HFF-Myc (cell line): ENCODE data around the gene WASHC4.

Source experiments
- DNase-seq: peaks from one replicate; pipeline ENCODE4 v3.0.0-alpha.2; 2011; ENCODE audit warnings: low read depth; ENCODE audit errors: extremely low read depth
- H3K4me3 ChIP-seq: replicated peaks from 2 replicates; pipeline ENCODE4 v1.5.1; 2011; ENCODE audit warnings: low read depth, mild to moderate bottlenecking, control low read depth, low read length
- TF ChIP-seq, protein P1 (sequence below): IDR thresholded peaks from 2 replicates; pipeline ENCODE4 v1.5.1; 2012; ENCODE audit warnings: mild to moderate bottlenecking, low read depth, low read length, control low read depth; ENCODE audit errors: missing control alignments

Gene WASHC4

GRCh38 chr12:105204916-105205315 lies 97.4 kb downstream of the WASHC4 start:
- TF ChIP-seq, protein P1, sequence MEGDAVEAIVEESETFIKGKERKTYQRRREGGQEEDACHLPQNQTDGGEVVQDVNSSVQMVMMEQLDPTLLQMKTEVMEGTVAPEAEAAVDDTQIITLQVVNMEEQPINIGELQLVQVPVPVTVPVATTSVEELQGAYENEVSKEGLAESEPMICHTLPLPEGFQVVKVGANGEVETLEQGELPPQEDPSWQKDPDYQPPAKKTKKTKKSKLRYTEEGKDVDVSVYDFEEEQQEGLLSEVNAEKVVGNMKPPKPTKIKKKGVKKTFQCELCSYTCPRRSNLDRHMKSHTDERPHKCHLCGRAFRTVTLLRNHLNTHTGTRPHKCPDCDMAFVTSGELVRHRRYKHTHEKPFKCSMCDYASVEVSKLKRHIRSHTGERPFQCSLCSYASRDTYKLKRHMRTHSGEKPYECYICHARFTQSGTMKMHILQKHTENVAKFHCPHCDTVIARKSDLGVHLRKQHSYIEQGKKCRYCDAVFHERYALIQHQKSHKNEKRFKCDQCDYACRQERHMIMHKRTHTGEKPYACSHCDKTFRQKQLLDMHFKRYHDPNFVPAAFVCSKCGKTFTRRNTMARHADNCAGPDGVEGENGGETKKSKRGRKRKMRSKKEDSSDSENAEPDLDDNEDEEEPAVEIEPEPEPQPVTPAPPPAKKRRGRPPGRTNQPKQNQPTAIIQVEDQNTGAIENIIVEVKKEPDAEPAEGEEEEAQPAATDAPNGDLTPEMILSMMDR = no peak
- no peak for DNase-seq
- no peak overlapping the region for H3K4me3 ChIP-seq

GRCh38 chr12:105205322-105206048 lies 98.0 kb downstream of the WASHC4 start:
- DNase-seq = no peak
- no peak overlapping the region for H3K4me3 ChIP-seq
- TF ChIP-seq, protein P1 = no peak

DNA sequence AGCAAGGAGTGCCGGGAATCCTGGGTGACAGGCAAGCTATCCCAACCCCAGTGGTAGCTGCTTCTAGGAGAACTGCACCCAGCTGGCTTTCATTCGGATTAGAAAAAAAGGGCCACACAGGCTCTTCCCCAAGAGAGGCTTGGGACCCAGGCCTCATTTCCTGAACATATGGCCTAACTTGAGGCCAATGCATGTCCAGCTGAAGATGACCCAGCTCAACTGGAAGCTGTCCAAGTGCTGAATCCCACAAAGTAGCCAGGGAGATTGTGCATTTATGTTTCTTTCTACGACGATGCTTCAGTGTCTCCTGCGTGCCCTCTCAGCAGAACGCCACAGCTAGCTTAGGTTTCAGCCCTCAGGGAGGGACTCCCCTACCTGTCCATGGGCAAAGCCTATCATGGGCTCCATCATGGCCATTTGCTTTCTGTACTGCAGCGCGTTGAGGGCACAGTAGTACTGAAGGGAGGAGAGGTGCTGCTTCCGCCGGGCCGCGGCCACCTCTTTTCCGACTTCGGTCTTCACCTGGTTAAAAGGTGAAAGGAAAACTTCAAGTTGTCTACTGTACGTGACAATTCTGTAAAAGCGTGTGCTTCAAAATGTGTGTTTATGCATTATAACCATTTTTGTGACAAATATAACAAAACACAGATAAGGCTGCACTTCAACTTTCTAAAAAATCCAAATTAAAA lies 99.3 kb downstream of the WASHC4 start:
- no peak overlapping the region for H3K4me3 ChIP-seq
- no peak for DNase-seq
- TF ChIP-seq, protein P1 = no peak

DNA sequence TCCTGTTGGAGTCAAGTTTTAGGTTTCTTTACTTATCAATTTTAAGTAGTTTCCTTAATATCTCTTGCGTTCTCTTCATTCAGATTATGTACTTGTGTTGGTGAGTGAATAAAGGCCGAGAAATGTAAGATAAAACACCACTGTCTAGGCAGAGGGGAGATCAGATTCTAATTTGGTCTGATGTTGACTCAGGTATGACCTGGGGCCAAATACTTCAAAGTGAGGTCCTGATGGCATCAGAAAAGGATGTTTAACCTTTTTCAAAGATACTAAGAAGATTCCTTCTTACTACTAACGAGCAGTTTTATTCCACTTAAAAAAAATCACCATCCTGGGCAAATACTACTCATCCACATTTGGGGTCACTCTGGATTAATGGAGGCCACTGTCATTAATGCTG lies 101.6 kb downstream of the WASHC4 start:
- no peak for DNase-seq
- no peak overlapping the region for H3K4me3 ChIP-seq
- TF ChIP-seq, protein P1 = no peak

- DNase-seq = no peak
- TF ChIP-seq, protein P1 = no peak
- H3K4me3 ChIP-seq = no peak overlapping the region
Measured at GRCh38 chr12:105212438-105212837, 104.9 kb downstream of the WASHC4 start.

DNA sequence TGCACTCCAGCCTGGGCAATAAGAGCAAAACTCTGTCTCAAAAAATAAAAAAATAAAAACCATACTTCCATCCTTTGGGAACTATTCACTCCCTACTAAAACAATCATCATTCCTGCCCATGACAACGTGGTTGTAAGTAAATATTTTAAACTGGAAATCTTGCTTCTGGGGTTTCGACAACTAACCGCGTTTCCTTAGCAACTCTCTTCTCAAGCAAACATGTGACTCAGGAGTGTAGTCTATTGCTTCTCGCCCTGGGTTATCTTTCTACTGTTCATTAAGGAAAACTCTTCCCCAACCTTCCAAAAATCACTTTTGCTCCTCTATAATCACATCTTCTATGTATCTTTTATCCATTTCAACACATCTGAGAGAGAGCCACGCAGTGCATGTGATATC lies 106.6 kb downstream of the WASHC4 start:
- DNase-seq = no peak
- TF ChIP-seq, protein P1 = no peak
- H3K4me3 ChIP-seq = no peak overlapping the region
